ENCODE measurements around the gene PLCB3.

- no peak for TF ChIP-seq TAF1 (IDR thresholded peaks at IDR 0.05; ENCODE audit: low read depth, low read length)
- no peak for TF ChIP-seq POLR2A (IDR thresholded peaks at IDR 0.05; ENCODE audit: low read depth, low read length)
- no peak; the same call in 1 of the 2 replicates for TF ChIP-seq POLR2AphosphoS5 (IDR thresholded peaks at IDR 0.05; ENCODE audit: low read depth, low read length)
Observed at GRCh38 chr11:64220798-64221197, 30.5 kb upstream of the PLCB3 start.
